ENCODE measurements around the gene GRAMD1B.

GRAMD1B gene

GRCh38 chr11:123409456-123410217 is 20.4 kb upstream of the GRAMD1B start:
- no peak for DNase-seq (ENCODE audit: low read depth)

GRCh38 chr11:123410218-123410549 is 19.9 kb upstream of the GRAMD1B start:
- DNase-seq (ENCODE audit: low read depth) = no peak

GRCh38 chr11:123413636-123414035 is 16.4 kb upstream of the GRAMD1B start:
- peak; percentile 48 for DNase-seq (ENCODE audit: low read depth)

- no peak for DNase-seq (ENCODE audit: low read depth)
Measured at GRCh38 chr11:123416566-123416965, 13.5 kb upstream of the GRAMD1B start.

GRCh38 chr11:123418351-123419114 is 11.5 kb upstream of the GRAMD1B start:
- DNase-seq (ENCODE audit: low read depth) = no peak

- no peak for DNase-seq (ENCODE audit: low read depth)
Measured at GRCh38 chr11:123419731-123420452, 10.2 kb upstream of the GRAMD1B start.

DNA sequence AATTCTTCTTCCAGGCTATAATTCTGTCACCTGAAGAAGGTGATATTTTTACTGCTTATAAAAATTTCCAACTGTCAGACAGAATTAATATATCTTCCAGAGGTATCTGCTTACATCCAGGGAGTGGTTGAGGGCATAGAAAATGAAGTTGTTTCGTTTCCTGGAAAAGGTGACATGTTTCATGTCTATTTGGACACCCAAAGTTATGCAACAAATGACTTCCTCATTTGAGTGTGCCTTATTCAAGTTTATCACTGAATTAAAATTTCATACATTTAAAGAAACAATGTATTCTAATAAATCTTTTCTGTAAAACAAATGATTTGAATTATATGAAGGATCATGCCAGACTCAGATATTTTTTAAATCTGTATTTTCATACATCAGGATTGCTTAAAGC is 8.5 kb upstream of the GRAMD1B start:
- no peak for DNase-seq (ENCODE audit: low read depth)

GRCh38 chr11:123425367-123425766 is 4.7 kb upstream of the GRAMD1B start:
- DNase-seq (ENCODE audit: low read depth) = no peak

GRCh38 chr11:123426789-123427188 is 3.3 kb upstream of the GRAMD1B start:
- DNase-seq (ENCODE audit: low read depth) = no peak

DNA sequence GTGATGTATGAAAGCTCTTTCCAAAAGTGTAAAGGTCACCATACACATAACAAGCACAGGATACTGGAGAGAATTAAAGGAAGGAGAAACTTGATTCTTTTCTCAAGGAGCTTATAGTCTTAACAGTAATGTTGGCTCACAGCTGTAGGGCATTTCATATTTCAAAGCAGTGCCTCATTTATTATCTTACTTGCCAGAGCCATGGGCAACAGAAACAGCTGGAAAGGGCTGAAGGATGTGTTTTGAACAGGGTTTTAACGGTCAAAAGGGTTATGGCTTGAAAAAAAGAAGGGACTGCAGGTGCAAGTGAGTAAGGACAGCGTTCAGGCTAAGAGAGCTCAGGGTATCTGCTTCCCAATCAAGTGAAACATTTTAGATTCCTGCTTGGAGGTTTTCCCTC is 2.7 kb upstream of the GRAMD1B start:
- no peak for DNase-seq (ENCODE audit: low read depth)

DNA sequence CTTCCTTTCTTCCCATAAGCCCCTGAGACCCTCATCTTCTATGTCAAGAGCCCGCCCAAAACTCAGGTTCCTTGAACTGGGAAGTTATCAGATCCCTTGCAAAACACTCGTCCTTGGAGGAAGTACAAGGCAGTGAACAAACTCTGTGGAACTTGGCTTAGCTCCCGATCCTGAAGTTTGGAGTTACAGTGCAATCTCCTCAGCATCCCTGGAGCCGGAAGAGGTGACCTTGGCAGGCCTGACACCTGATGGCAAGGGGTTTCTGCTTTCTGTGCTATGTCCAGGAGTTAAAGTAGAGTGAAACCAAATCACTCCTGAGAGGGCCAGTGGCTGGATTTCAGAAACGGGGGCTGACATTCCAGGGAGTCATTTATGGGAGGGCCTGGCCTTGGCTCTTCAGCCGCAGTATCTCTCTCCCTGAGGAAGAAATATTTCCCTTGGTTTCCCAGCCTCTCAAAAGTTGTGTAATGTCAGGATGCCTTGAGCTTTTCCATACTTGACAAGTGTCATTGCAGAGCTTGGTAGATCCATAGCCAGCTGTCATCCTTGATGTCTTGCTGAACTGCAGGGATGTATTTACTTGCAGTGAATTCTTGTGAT is 1.9 kb upstream of the GRAMD1B start:
- DNase-seq (ENCODE audit: low read depth) = peak; percentile 50

DNA sequence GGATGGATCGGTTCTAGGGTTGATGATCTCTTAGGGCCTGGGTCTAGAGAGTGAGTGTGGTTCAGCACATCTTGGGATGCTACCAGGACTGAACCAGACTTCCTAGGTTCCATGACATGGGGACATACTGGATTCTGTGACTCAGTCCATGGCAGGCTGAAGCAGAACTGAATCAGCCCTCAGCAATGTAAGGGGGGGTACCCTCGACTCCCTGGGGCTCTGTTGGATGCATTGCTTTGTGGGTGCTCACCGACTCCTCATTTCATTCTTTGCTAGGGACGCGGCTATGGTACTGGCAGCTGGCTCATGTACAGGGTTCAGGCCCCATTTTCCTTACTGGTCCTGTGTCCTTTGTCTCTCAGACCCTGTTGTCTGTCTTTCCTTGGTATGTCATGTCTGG is 733 bp upstream of the GRAMD1B start:
- DNase-seq (ENCODE audit: low read depth) = peak; percentile 97

DNA sequence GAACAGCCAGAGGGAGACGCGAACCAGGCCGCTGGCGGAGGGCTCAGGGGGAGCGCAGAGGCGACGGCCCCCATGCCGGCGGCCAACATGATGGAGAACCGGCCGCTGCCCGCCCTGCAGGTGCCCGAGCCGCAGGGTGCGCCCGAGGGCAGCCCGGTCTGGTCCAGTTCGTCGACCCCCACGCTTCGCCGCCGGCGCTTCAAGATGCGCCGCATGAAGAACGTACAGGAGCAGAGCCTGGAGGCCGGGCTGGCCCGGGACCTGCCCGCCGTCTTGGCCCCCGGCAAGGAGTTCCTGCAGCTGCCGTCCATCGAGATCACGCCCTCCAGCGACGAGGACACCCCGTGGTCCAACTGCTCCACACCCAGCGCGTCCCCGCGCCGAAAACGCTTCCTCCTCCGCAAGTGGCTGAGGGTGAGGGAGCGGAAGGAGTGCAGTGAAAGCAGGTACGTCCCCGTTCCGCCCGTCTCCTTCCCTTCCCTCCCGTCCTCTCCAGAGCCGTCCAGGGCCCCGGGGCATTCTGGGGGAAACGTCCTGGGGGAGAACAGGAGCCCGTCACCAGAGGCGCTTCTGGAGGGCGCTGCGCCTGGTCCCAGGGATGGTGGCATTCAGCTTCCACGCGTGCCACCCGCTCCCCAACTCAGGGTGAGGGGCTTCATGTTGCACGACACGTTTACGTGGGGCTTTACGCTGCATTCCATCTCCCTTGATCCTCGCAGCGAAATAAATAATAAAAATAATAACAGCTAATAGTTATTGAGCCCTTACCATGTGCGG is 840 bp downstream of the GRAMD1B start:
- DNase-seq (ENCODE audit: low read depth) = peak; percentile 75

DNA sequence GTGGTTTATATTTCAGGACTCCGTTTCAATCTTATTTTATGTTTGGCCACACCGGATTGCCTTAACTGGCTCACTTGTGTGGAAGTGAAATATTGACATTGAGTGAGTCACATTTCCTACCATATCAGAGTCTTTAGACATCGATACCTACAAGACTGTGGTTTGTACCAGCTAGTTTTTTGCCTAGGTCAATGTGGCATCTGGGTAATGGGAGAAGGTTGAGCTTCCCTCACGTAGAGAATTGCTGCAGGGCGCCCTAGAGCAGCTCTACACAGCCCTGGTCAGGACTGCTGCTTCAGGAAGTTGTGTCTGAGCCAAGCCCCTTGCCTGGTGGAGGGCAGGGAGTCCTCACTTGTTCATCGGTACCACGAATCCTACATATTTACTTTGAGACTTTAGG is 1.6 kb downstream of the GRAMD1B start:
- peak; percentile 43 for DNase-seq (ENCODE audit: low read depth)

DNA sequence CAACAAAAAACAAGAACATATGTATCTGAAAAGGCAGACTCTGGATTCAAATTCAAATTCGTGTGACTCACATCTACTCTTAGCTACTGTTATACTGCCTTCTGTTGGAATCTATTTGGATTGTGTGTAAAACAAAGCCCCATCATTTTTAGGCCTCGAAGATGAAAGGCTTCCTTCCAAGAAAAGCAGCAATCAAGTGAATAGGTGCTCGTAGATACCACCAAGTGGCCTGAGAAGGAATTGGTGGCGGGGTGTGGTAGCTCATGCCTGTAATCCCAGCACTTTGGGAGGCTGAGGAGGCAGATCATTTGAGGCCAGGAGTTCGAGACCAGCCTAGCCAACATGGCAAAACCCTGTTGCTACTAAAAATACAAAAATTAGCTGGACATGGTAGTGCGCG is 4.2 kb downstream of the GRAMD1B start:
- peak; percentile 61 for DNase-seq (ENCODE audit: low read depth)

DNA sequence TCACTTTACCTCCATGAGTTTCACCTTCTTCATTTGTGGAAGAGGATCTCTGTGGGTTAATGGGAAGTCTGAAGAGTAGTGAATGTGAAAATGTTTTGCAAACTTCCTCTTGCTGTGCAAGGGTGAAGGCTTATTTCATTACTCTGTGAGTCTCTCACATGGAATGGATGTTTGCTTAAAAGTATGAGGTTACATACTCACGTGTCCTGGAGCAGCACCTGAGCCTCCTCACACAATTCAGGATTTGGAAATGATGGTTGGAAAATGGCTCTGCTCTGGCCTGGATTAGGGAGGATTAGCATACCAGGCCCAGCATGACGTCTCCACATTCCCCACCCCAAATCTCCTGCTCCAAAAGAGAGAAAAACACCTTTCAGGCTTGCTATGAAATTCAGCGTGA is 4.8 kb downstream of the GRAMD1B start:
- DNase-seq (ENCODE audit: low read depth) = no peak

- no peak for DNase-seq (ENCODE audit: low read depth)
Measured at GRCh38 chr11:123437236-123437979, 7.3 kb downstream of the GRAMD1B start.

DNA sequence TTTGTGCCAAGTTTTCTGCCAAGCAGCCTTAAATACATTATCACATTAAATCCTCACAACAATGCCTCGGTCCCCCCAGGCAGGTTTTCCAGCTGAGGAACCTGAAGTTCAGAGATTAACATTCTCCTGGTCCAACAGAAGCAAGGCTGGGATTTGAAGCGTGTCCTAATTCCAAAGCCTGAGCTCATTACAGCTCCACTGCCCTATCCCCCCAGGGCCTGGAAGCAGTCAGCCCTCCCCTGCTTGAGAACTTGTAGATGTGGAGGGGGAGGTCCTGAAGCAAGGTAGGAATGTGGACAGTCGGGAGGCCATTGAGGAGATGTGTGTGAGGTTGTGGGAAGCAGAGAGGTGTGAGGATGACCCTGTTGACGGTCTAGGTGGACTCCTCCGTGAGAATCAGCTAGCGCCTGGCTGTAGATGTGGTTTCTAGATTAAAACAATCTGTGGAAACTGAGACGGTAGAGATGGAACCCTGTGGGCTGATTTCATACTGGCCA is 8.1 kb downstream of the GRAMD1B start:
- peak; percentile 73 for DNase-seq (ENCODE audit: low read depth)

DNA sequence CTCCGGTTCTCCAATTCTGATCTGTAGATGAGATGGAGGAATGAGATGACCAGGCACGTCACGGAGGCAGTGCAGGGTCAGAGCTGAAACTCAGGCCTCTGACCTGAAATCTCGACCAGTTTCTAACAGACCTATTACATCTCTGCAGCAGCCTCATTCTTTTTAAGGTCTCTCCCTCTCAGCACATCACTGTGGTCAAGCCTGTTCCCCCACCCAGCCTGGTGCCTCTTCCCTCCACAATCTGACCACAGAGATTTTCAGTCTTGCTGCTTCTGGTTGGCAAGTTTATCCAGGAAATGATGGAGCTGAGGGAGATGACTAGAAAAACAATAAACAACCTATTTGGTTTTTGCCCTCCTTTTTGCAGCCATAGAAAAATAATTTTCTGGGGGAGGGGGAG is 9.5 kb downstream of the GRAMD1B start:
- no peak for DNase-seq (ENCODE audit: low read depth)

DNA sequence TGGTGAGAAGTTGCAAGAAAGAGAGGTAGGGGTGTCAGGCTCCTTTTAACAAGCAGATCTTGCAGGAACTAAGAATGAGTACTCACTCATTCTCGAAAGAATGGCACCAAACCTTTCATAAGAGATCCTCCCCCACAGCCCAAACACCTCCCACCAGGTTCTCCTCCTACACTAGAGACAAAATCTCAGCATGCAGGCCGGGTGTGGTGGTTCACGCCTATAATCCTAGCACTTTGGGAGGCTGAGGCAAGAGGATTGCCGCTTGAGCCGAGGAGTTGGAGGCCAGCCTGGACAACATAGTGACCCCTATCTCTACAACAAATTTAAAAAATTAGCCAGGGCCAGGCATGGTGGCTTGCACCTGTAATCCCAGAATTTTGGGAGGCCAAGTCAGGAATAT is 11.1 kb downstream of the GRAMD1B start:
- DNase-seq (ENCODE audit: low read depth) = no peak
